T-cell (primary cell): ENCODE results near the gene CFAP410. TPM values are rescaled to one million over a fixed set of nuclear protein-coding genes. Genes with fewer than 3 reads are reported as not detected.

Experiments
- ATAC-seq, 4 experiments: fragments of 200-7000 bp in 3 of 4; fragments of 150-1000 bp in 1 of 4; cut with Tn5 transposase; replicated peaks in 1 of 4; 1 replicate in 3 of 4; 2 replicates in 1 of 4; pipeline ENCODE4 v1.10.0; 2021; ENCODE audit warnings: moderate library complexity in 3 of 4, mild to moderate bottlenecking in 2 of 4, moderate number of reproducible peaks in 1 of 4
- CTCF ChIA-PET, 2 donors: fragments of 300-600 bp; sonication (Branson Sonifier 250); formaldehyde crosslinking; loops; one replicate each; lab custom pipeline; 2022; ENCODE audit warnings: antibody characterized with exemption in 2 of 2; lab: Charles Lee
- POLR2A ChIA-PET, 2 donors: fragments of 300-600 bp; sonication (Branson Sonifier 250); formaldehyde crosslinking; loops; one replicate each; lab custom pipeline; 2022; ENCODE audit warnings: antibody characterized with exemption in 2 of 2; lab: Charles Lee
- DNase-seq, 35 experiments: peaks; one replicate each; pipeline versions ENCODE4 v3.0.0 to v3.0.0-alpha.2; 2013 to 2023
- H3K27ac ChIP-seq: one replicate; pipeline ENCODE4 v1.5.1; 2013; ENCODE audit warnings: low read length
- H3K27me3 ChIP-seq, 2 experiments: replicated peaks in 1 of 2; 1 replicate in 1 of 2; 2 replicates in 1 of 2; pipeline versions ENCODE4 v1.6.1 to v1.7.0; 2013; ENCODE audit warnings: low read length in 1 of 2, mixed read lengths in 1 of 2; ENCODE audit not compliant: control insufficient read depth in 2 of 2, insufficient read depth in 2 of 2; ENCODE audit errors: extremely low read depth in 1 of 2
- H3K36me3 ChIP-seq, 2 donors: 1 replicate in 1 of 2; 2 replicates in 1 of 2; pipeline versions ENCODE4 v1.6.1 to v1.7.0; 2013; ENCODE audit warnings: low read length in 1 of 2; ENCODE audit not compliant: control insufficient read depth in 2 of 2, insufficient read depth in 1 of 2; ENCODE audit errors: extremely low read depth in 1 of 2
- H3K4me1 ChIP-seq, 2 experiments: 1 replicate in 1 of 2; 2 replicates in 1 of 2; pipeline versions ENCODE4 v1.6.1 to v1.7.0; 2013; ENCODE audit warnings: low read length in 2 of 2, mixed read lengths in 1 of 2; ENCODE audit not compliant: insufficient read depth in 2 of 2, control insufficient read depth in 1 of 2; ENCODE audit errors: extremely low read depth in 1 of 2
- H3K4me3 ChIP-seq, 2 donors: 1 replicate in 1 of 2; 2 replicates in 1 of 2; pipeline versions ENCODE4 v1.5.1 to v1.7.0; 2013; ENCODE audit warnings: mild to moderate bottlenecking in 2 of 2, low read length in 1 of 2, moderate library complexity in 1 of 2; ENCODE audit not compliant: control insufficient read depth in 1 of 2; ENCODE audit errors: extremely low read depth in 1 of 2
- H3K9me3 ChIP-seq: 2 replicates; pipeline ENCODE4 v1.7.0; 2013
- H3K27ac Mint-ChIP-seq, 2 donors: one replicate each; pipeline ENCODE4 v1.8.0; 2020 to 2021; ENCODE audit warnings: mild to moderate bottlenecking in 2 of 2, mixed read lengths in 2 of 2
- H3K27me3 Mint-ChIP-seq, 2 donors: one replicate each; pipeline ENCODE4 v1.8.0; 2021 to 2022; ENCODE audit warnings: mixed read lengths in 2 of 2
- H3K36me3 Mint-ChIP-seq: one replicate; pipeline ENCODE4 v1.8.0; 2021; ENCODE audit warnings: mixed read lengths
- H3K4me1 Mint-ChIP-seq, 3 donors: one replicate each; pipeline ENCODE4 v1.8.0; 2020 to 2022; ENCODE audit warnings: mixed read lengths in 3 of 3, mild to moderate bottlenecking in 1 of 3
- H3K4me3 Mint-ChIP-seq, 3 donors: one replicate each; pipeline ENCODE4 v1.8.0; 2020 to 2022; ENCODE audit warnings: mild to moderate bottlenecking in 3 of 3, mixed read lengths in 3 of 3, moderate library complexity in 3 of 3
- H3K9me3 Mint-ChIP-seq, 3 donors: one replicate each; pipeline ENCODE4 v1.8.0; 2020 to 2022; ENCODE audit warnings: mixed read lengths in 3 of 3
- WGBS: methylation state at CpG from one replicate; pipeline ENCODE4 v1.1.5; 2013; ENCODE audit warnings: missing lambda C conversion rate; ENCODE audit not compliant: insufficient coverage; 5-methylcytosine and 5-hydroxymethylcytosine counted together
- total RNA-seq, 35 experiments: library from RNA in 6 of 35; stranded (reverse) in 6 of 35; fragments of 120-200 nt in 1 of 35; gene quantifications; one replicate each; pipeline versions ENCODE4 v1.2.1 to v1.2.4 and lab custom pipeline; 2013 to 2026

CFAP410 gene
- total RNA-seq, 5 donors from 2014 or later (not counting 1 experiment from before 2014, with no cell fraction given), result 58.8 to 72.1 (median 60.8) TPM

- Mint-ChIP-seq H3K27me3 (no peaks in the 10 kb centered on the region), H3K4me3 (no peak overlapping the region), H3K27ac (no peak overlapping the region), H3K9me3 (no peaks in the 10 kb centered on the region), H3K36me3 (peaks cover 4% of the 10 kb centered on the region), H3K4me1 (peaks cover 18 to 31% (median 23%) of the 10 kb centered on the region in 3 donors)
- WGBS, result 93% methylated on average over 9 of the region's 9 CpGs
- H3K4me1 ChIP-seq, result peaks cover 7 to 33% of the 10 kb centered on the region in 2 experiments
- H3K27ac ChIP-seq, result no peak overlapping the region
- no peak for DNase-seq
- CTCF ChIA-PET, result interaction anchor here in 1 of 2 donors (0.8 kb wide), 1 partner anchor 519 kb away, joined by 3 read pairs; no protein-coding TSS in a partner anchor
- H3K9me3 ChIP-seq, result no peaks in the 10 kb centered on the region
- no peaks in the 10 kb centered on the region for H3K36me3 ChIP-seq
- peaks cover 0 to 18% of the 10 kb centered on the region in 2 experiments for H3K27me3 ChIP-seq
- ATAC-seq, result no peak
- H3K4me3 ChIP-seq, result no peak overlapping the region
- POLR2A ChIA-PET, result no interaction called here
Observed at GRCh38 chr21:44376606-44377005, 37.4 kb upstream of the CFAP410 start.

DNA sequence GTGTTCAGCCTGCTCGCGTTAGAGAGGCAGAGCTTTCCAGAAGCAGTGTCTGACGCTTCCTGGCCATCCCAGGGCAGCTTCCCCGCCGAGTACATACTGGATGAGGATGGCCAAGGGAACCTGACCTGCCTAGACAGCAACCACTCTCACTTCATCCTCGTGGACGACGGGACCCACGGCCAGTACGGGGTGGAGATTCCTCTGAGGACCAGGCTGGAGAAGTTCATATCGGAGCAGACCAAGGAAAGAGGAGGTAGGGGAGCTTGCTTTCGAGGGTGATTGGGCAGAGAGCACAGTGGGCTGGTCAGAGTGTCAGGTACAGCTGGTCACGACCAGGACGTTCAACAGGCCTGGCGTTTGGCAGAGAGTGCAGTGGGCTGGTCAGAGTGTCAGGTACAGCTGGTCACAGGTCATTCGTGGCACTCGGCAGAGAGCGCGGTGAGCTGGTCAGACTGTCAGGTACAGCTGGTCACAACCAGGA, 36.6 kb upstream of the CFAP410 start:
- no peak overlapping the region for H3K27ac ChIP-seq
- peak overlapping the region in 1 of 3 donors; percentile 59 for H3K4me3 Mint-ChIP-seq

GRCh38 chr21:44375281-44375651, 36.1 kb upstream of the CFAP410 start:
- Mint-ChIP-seq H3K4me3 (peak overlapping the region; percentile 1 to 59 (median 18)), H3K9me3 (no peaks in the 10 kb centered on the region), H3K36me3 (peaks cover 4% of the 10 kb centered on the region), H3K4me1 (peaks cover 14 to 31% (median 23%) of the 10 kb centered on the region in 3 donors), H3K27me3 (no peaks in the 10 kb centered on the region), H3K27ac (peak overlapping the region in 1 of 2 donors; percentile 48)
- ATAC-seq (peak; percentile 36 to 77 (median 58)), DNase-seq (peak in 29 of 35 experiments; percentile 14 to 62 (median 34))
- Histone ChIP-seq H3K4me1 (peaks cover 7 to 33% of the 10 kb centered on the region in 2 experiments), H3K9me3 (no peaks in the 10 kb centered on the region), H3K27me3 (peaks cover 0 to 18% of the 10 kb centered on the region in 2 experiments), H3K27ac (no peak overlapping the region), H3K36me3 (no peaks in the 10 kb centered on the region), H3K4me3 (peak overlapping the region in 1 of 2 donors; percentile 12)
- POLR2A ChIA-PET, result no interaction called here
- CTCF ChIA-PET, result interaction anchor here in 1 of 2 donors (1.0 kb wide), 1 partner anchor 101 kb away, joined by 3 read pairs; no protein-coding TSS in a partner anchor
- 8% methylated on average over 10 of the region's 10 CpGs for WGBS

More for the DNA sequence above, 36.6 kb upstream of the CFAP410 start:
- Mint-ChIP-seq H3K36me3 (peaks cover 4% of the 10 kb centered on the region), H3K27ac (no peak overlapping the region), H3K9me3 (no peaks in the 10 kb centered on the region), H3K4me1 (peaks cover 16 to 31% (median 23%) of the 10 kb centered on the region in 3 donors), H3K27me3 (no peaks in the 10 kb centered on the region)
- ChIA-PET CTCF (interaction anchor here in 1 of 2 donors (1.0 kb wide), 1 partner anchor 100 kb away, joined by 3 read pairs; no protein-coding TSS in a partner anchor), POLR2A (no interaction called here)
- 88% methylated on average over 13 of the region's 19 CpGs for WGBS
- ATAC-seq (no peak), DNase-seq (no peak)
- no peaks in the 10 kb centered on the region for H3K9me3 ChIP-seq
- H3K36me3 ChIP-seq, result no peaks in the 10 kb centered on the region
- no peak overlapping the region for H3K4me3 ChIP-seq
- peaks cover 0 to 18% of the 10 kb centered on the region in 2 experiments for H3K27me3 ChIP-seq
- H3K4me1 ChIP-seq, result peaks cover 7 to 33% of the 10 kb centered on the region in 2 experiments

DNA sequence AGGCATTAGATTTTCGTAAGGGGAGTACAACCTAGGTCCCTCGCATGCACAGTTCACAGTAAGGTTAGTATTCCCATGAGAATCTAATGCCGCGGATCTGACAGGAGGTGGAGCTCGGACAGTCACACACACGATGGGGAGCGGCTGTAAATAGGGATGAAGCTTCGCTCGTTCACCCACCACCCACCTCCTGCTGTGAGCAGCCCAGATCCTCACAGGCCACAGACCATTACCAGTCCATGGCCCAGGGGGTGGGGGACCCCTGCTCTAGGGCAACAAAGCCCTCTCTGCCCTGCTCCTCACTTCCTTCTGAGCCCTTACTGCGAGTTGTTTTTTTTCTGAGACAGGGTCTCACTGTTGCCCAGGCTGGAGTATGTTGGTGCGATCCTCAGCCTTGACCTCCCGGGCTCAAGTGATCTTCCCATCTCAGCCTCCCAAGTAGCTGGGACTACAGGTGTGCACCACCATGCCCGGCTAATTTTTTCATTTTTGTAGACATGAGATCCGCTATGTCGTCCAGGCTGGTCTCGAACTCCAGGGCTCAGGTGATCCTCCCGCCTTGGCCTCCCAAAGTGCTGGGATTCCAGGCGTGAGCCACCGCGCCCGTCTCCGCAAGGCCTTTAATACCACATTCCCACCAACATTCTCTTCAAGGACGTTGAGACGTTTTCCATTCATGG, 35.6 kb upstream of the CFAP410 start:
- Histone ChIP-seq H3K9me3 (no peaks in the 10 kb centered on the region), H3K27ac (no peak overlapping the region), H3K4me1 (peaks cover 7 to 33% of the 10 kb centered on the region in 2 experiments), H3K27me3 (peaks cover 0 to 18% of the 10 kb centered on the region in 2 experiments), H3K36me3 (no peaks in the 10 kb centered on the region), H3K4me3 (peak overlapping the region in 1 of 2 donors; percentile 12)
- DNase-seq (no peak), ATAC-seq (no peak)
- H3K27ac Mint-ChIP-seq, result peak overlapping the region in 1 of 2 donors; percentile 48
- peak overlapping the region; percentile 1 to 59 (median 18) for H3K4me3 Mint-ChIP-seq
- H3K27me3 Mint-ChIP-seq, result no peaks in the 10 kb centered on the region
- H3K9me3 Mint-ChIP-seq, result no peaks in the 10 kb centered on the region
- peaks cover 4% of the 10 kb centered on the region for H3K36me3 Mint-ChIP-seq
- ChIA-PET CTCF (no interaction called here), POLR2A (no interaction called here)
- WGBS, result 77% methylated on average over 17 of the region's 24 CpGs
- peaks cover 14 to 31% (median 23%) of the 10 kb centered on the region in 3 donors for H3K4me1 Mint-ChIP-seq

GRCh38 chr21:44372616-44373015, 33.4 kb upstream of the CFAP410 start:
- Histone ChIP-seq H3K4me3 (no peak overlapping the region), H3K27me3 (peaks cover 0 to 18% of the 10 kb centered on the region in 2 experiments), H3K4me1 (peaks cover 7 to 33% of the 10 kb centered on the region in 2 experiments), H3K9me3 (no peaks in the 10 kb centered on the region), H3K36me3 (no peaks in the 10 kb centered on the region), H3K27ac (no peak overlapping the region)
- H3K4me1 Mint-ChIP-seq, result peaks cover 14 to 31% (median 23%) of the 10 kb centered on the region in 3 donors
- ATAC-seq (no peak), DNase-seq (no peak)
- ChIA-PET CTCF (no interaction called here), POLR2A (no interaction called here)
- H3K36me3 Mint-ChIP-seq, result no peaks in the 10 kb centered on the region
- H3K9me3 Mint-ChIP-seq, result no peaks in the 10 kb centered on the region
- no peak overlapping the region for H3K27ac Mint-ChIP-seq
- H3K27me3 Mint-ChIP-seq, result no peaks in the 10 kb centered on the region
- H3K4me3 Mint-ChIP-seq, result no peak overlapping the region
- 88% methylated on average over 5 of the region's 8 CpGs for WGBS

GRCh38 chr21:44371596-44371995, 32.4 kb upstream of the CFAP410 start:
- H3K27ac Mint-ChIP-seq, result no peak overlapping the region
- no peaks in the 10 kb centered on the region for H3K9me3 Mint-ChIP-seq
- H3K36me3 ChIP-seq, result peaks cover 0 to 4% of the 10 kb centered on the region in 2 donors
- CTCF ChIA-PET, result interaction anchor here in 1 of 2 donors (0.8 kb wide), 1 partner anchor 77 kb away, joined by 4 read pairs; no protein-coding TSS in a partner anchor
- peaks cover 0 to 12% of the 10 kb centered on the region in 2 experiments for H3K27me3 ChIP-seq
- H3K4me3 ChIP-seq, result no peak overlapping the region
- WGBS, result 89% methylated on average over 4 of the region's 6 CpGs
- H3K27me3 Mint-ChIP-seq, result no peaks in the 10 kb centered on the region
- H3K4me1 ChIP-seq, result peaks cover 7 to 33% of the 10 kb centered on the region in 2 experiments
- H3K4me1 Mint-ChIP-seq, result peaks cover 14 to 31% (median 23%) of the 10 kb centered on the region in 3 donors
- H3K9me3 ChIP-seq, result no peaks in the 10 kb centered on the region
- no peak overlapping the region for H3K4me3 Mint-ChIP-seq
- peak in 1 of 35 experiments; percentile 2 for DNase-seq
- POLR2A ChIA-PET, result no interaction called here
- no peak overlapping the region for H3K27ac ChIP-seq
- no peaks in the 10 kb centered on the region for H3K36me3 Mint-ChIP-seq
- no peak for ATAC-seq
